LNCaP clone FGC (cell line): Measurements from ENCODE around the gene CMSS1.
"Not testable (repeated sequence)": the region's sequence is repeated elsewhere in the genome, so short reads cannot be mapped to it uniquely, and the experiment has no call there.

Experiments
- DNase-seq: peaks from one replicate; pipeline ENCODE4 v3.0.0-alpha.2; 2011; ENCODE audit warnings: low read depth
- H3K4me3 ChIP-seq: 2 replicates; pipeline ENCODE4 v1.5.1; 2011; ENCODE audit warnings: mild to moderate bottlenecking, low read depth, low read length, control low read depth
- TF ChIP-seq, protein P1 (sequence below): IDR thresholded peaks from 2 replicates; pipeline ENCODE4 v1.5.1; 2012; ENCODE audit warnings: mild to moderate bottlenecking; ENCODE audit not compliant: control insufficient read depth, insufficient read depth; ENCODE audit errors: extremely low read depth

The CMSS1 gene

DNA sequence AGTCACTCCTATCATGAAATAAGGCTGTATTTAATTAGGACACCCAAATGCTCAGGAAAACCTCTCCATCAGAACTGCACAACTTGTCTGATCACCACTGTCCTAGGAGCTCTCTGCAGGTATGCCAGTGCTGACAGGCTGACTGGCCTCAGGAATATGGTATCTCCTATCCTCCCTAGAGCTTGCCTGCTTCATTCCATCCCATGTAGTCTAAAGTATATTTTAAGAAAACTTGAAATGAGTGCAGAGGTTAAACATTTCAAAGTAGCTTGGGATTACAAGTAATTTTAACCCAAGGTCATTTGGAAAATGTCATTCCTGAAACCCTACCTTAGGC is 273.0 kb downstream of the CMSS1 start:
- DNase-seq: no peak
- H3K4me3 ChIP-seq: no peak overlapping the region
- TF ChIP-seq, protein P1, sequence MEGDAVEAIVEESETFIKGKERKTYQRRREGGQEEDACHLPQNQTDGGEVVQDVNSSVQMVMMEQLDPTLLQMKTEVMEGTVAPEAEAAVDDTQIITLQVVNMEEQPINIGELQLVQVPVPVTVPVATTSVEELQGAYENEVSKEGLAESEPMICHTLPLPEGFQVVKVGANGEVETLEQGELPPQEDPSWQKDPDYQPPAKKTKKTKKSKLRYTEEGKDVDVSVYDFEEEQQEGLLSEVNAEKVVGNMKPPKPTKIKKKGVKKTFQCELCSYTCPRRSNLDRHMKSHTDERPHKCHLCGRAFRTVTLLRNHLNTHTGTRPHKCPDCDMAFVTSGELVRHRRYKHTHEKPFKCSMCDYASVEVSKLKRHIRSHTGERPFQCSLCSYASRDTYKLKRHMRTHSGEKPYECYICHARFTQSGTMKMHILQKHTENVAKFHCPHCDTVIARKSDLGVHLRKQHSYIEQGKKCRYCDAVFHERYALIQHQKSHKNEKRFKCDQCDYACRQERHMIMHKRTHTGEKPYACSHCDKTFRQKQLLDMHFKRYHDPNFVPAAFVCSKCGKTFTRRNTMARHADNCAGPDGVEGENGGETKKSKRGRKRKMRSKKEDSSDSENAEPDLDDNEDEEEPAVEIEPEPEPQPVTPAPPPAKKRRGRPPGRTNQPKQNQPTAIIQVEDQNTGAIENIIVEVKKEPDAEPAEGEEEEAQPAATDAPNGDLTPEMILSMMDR: no peak

DNA sequence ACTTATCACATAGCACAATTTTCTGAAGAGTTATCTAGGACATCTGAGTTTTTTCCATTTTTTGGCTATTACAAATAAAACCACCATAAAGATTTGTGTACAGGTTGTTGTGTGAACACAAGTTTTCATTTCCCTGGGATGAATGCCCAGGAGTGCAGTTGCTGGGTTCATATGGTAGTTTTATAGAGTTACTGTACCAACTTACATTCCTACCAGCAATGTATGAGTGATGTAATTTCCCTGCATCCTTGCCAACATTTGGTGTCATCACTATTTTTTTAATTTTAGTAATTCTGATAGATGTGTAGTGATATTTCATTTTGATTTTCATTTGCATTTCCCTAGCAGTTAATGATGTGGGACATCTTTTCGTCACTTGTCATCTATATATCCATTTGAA is 276.2 kb downstream of the CMSS1 start:
- DNase-seq: peak; percentile 69
- H3K4me3 ChIP-seq: no peak overlapping the region
- TF ChIP-seq, protein P1: no peak

DNA sequence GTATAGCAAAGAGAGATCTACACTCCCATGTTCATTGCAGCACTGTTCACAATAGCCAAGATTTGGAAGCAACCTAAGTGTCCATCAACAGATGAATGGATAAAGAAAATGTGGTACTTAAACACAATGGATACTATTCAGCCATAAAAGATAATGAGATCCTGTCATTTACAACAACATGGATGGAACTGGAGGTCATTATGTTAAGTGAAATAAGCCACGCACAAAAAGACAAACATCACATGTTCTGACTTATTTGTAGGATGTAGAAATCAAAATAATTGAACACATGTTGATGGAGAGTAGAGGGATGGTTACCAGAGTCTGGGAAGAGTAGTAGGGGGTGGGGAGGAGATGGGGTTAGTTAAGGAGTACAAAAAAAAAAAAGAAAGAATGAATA is 278.6 kb downstream of the CMSS1 start:
- not testable (repeated sequence) for H3K4me3 ChIP-seq, DNase-seq

DNA sequence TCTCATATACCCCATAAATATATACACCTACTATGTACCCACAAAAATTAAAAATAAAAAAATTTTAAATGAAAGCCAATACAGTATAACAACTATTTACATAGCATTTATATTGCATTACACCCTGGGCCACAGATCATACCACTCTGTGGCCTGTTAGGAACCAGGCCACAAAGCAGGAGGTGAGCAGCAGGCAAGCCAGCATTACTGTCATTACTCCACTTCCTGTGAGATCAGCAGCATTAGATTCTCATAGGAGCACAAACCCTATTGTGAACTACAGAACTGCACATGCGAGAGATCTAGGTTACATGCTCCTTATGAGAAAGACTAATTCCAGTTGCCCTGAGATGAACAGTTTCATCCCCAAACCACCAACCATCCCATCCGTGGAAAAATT is 279.2 kb downstream of the CMSS1 start:
- TF ChIP-seq, protein P1: no peak
- H3K4me3 ChIP-seq: no peak overlapping the region
- DNase-seq: no peak

DNA sequence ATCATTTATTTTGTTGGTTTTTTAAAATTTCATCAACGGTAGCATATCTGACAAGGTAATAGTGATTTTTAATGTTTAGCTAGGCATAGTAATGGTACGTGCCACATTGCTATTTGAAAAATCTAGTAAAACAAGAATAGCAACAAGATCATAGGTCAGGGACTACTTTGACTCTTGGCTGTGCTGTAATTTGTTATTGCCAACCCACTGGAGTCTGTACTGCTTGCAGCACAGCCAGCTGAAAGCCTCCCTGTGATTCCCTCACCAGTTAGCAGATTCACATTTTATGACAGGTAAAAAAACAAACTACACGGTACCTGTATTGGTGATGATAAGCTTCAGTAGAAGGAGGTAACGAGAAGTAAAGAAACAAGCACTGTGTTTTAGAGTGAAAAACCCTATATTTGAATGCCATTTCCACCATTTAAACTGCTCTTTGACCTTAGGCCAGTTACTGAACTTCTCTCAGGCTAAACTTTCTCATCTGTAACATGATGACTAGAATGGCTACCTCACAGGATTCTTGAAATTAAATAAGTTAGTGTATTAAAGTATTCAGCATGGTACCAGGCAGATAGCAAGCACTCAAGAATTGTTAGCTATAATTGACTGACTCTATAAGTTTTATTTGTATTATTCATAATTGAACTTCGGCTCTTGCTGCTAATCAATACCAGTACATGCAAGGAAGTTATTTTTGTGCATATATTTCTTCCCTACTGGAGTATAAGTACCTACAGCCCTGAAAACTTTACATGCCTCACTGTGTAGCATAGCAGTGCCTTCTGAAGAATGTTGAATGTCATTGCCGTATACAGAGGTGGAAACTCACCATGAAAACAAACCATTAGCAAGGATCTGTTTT is 280.5 kb downstream of the CMSS1 start:
- no peak overlapping the region for H3K4me3 ChIP-seq
- peak; percentile 85 for DNase-seq
- TF ChIP-seq, protein P1: no peak

DNA sequence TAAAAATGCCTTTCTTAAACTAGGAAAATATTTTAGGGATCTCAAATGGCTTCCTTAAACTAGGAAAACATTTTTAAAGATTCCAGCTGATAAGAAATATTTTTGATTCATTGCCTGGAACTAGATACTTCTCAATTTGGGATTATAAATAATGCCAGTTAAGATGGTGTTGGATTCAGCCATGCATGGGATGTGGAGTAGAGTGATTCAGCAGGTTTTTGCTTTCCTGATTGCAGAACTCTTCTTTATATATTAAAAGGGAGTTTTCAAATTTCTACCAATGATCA is 281.1 kb downstream of the CMSS1 start:
- H3K4me3 ChIP-seq: no peak overlapping the region
- TF ChIP-seq, protein P1: no peak
- no peak for DNase-seq

DNA sequence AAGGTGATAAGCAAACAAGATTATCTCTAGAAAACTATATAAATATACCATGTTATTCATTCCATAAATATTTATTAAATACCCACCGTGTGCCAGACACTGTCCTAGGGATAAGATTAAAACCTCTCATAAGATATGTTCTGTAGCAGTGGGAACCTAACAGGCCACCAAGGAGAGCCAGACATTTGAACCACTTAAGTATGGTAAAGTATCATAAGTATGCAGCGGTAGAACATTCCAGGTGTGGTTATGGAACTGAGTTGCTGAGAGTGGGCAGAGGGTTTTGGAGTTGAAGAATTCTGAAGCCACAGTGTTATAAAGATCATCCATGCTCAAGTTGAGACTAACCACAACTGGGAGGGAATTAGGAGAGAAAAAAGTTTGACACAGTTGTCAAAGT is 282.0 kb downstream of the CMSS1 start:
- no peak for DNase-seq
- TF ChIP-seq, protein P1: no peak
- H3K4me3 ChIP-seq: no peak overlapping the region
